GM12864 (cell line): ENCODE measurements around the gene SERPINA12.

Experiments used
- DNase-seq: peaks from one replicate; pipeline ENCODE4 v3.0.0-alpha.2; 2011; ENCODE audit warnings: low read depth
- H3K4me3 ChIP-seq: 2 replicates; pipeline ENCODE4 v1.5.1; 2011; ENCODE audit warnings: mild to moderate bottlenecking, low read depth, low read length, control low read depth
- TF ChIP-seq, protein P1 (sequence below): IDR thresholded peaks from 2 replicates; pipeline ENCODE4 v1.5.1; 2011; ENCODE audit warnings: low read depth, mild to moderate bottlenecking, moderate library complexity, low read length, control low read depth, inconsistent platforms; ENCODE audit errors: missing control alignments

SERPINA12 gene

DNA sequence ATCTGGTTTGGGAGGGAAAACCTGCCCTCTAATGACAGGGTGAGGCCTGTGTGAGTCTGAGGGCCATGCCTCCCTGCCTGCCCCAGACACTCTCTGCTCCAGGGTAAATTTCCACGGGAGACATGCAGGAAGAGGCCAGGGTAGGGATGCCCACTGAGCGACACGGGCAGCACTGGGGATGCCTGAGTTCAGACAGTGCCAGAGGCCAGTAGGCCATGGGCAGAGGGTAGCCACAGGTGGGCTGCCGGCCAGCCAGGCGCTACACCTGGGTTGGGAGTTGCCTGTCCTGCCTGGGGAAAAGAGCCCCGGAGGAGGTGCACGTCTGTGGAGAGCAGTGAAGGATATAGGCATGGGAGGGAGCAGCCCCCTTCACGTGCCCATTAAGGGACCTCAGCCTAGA, 3.6 kb downstream of the SERPINA12 start:
- TF ChIP-seq, protein P1, sequence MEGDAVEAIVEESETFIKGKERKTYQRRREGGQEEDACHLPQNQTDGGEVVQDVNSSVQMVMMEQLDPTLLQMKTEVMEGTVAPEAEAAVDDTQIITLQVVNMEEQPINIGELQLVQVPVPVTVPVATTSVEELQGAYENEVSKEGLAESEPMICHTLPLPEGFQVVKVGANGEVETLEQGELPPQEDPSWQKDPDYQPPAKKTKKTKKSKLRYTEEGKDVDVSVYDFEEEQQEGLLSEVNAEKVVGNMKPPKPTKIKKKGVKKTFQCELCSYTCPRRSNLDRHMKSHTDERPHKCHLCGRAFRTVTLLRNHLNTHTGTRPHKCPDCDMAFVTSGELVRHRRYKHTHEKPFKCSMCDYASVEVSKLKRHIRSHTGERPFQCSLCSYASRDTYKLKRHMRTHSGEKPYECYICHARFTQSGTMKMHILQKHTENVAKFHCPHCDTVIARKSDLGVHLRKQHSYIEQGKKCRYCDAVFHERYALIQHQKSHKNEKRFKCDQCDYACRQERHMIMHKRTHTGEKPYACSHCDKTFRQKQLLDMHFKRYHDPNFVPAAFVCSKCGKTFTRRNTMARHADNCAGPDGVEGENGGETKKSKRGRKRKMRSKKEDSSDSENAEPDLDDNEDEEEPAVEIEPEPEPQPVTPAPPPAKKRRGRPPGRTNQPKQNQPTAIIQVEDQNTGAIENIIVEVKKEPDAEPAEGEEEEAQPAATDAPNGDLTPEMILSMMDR = no peak
- no peak overlapping the region for H3K4me3 ChIP-seq
- DNase-seq = no peak

DNA sequence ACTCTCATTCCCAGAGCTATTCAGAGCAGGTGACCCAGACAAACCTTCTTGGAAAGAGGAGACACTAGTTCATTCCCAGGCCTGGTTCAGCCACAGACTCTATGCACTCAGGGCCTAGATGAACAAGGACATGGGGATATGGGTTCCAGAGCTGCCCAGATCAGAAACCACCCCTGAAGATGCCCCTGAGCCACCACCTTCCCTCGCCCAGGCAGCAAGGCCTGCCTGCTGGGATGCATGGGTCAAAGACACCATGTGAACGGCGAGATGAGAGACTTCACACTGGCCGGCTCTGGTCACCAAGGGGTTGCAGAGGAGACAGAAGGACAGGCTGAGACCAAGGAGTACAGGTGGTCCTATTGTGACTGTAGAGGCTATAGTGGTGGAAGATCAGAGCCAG, 4.1 kb downstream of the SERPINA12 start:
- TF ChIP-seq, protein P1 = no peak
- no peak overlapping the region for H3K4me3 ChIP-seq
- DNase-seq = no peak

DNA sequence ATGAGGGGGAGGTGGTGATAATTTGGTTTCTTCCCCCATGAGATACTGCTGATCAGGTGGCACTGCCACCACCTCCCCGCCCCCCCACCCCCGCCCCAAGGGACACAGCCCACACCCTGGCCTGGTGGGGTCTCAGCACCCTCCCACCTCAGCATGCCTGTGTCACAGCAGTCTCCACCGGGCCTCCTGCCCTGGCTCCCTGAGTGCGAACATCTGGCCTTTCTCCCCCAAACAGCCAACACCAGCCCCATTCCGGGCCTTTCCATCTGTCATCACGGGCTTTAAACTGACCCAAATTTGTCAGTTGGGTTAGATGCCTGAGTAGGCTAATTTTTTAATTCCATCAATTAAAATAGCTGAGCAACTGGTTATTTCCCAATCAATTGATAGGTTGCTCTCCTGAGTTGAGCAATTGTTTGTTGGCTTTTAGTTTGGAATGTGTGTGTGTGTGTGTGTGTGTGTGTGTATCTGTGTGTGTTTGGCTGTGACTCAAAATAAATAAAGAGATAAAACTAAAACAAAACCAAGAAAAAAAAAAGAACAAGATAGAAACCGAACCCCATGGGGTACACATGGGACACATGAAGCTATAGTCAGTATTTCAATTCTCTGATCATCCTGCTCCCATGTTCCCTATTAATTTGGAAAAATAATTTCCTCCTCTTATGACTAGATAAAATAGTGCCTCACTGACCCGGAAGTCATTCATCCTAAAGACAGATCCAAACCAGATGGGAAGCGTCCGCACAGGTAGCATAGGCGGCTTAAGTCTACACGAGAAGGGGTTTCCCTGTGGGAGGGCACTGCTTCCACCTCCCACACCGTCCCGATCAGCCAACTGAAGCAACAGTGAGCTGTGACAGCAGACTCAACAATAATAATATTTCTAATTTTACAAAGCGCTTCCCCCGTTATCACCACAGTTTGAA, 7.4 kb downstream of the SERPINA12 start:
- TF ChIP-seq, protein P1 = no peak
- H3K4me3 ChIP-seq = no peak overlapping the region
- DNase-seq = no peak

DNA sequence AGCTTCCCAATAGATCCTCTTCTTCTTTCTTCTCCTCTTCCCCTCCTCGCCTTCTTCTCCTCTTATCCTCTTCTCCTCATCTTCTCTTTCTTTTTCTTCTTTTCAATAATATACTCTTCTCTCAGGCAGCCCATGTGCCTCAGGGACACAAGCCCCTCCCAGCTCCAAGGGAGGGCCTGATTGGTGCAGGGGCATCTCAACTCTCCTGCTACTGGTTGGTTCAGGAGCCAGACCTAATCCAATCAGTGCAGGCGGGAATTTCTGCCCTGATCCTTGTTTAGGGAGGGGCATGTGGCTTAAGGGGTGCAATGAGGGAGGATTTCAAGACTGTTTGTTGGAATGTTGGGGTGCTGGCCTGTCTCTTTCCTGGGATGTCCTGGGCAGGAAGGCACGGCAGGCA, 9.0 kb downstream of the SERPINA12 start:
- H3K4me3 ChIP-seq = no peak overlapping the region
- TF ChIP-seq, protein P1 = no peak

DNA sequence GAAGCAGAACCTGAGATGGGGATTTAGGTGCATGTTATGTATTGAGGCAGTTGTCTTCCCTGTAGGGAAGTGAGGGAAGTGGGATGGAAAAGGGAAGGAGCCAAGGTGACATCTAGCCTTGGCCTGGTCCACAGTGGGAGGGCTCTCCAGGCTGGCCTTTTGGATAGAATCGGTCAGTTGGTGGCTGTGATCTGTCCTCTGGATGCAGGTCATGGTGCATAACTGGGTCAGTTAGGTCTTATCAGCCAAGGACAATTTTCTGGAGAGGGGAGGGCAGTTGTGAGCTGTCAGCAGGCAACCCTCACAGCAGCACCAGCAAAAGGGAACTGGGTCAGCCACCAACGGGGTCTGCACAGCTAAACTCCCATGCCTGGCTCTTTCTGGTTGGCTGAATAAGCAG, 9.6 kb downstream of the SERPINA12 start:
- no peak for DNase-seq

More for the DNA sequence above, 9.0 kb downstream of the SERPINA12 start:
- no peak for DNase-seq

DNA sequence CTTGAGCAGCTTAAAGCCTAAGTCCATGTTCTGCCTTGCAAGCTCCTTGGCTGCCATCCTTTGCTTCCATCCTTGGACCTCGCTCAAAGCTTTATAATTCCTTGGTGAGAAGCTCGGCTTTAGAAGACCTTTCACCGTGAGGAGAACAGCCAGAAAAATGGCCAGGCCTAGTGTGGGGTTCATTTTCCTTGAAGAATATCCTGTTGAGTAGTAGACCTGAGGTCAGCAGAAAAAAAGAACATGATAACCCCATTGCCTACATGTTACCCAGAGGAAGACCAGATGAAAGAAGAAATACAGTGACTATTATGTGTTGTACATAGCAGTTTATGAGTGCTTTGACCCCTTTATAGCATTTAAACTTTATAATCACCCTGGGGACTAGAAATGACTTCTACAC, 11.1 kb downstream of the SERPINA12 start:
- DNase-seq = no peak
- no peak overlapping the region for H3K4me3 ChIP-seq
- TF ChIP-seq, protein P1 = no peak

More for the DNA sequence above, 9.6 kb downstream of the SERPINA12 start:
- TF ChIP-seq, protein P1 = no peak
- H3K4me3 ChIP-seq = no peak overlapping the region

DNA sequence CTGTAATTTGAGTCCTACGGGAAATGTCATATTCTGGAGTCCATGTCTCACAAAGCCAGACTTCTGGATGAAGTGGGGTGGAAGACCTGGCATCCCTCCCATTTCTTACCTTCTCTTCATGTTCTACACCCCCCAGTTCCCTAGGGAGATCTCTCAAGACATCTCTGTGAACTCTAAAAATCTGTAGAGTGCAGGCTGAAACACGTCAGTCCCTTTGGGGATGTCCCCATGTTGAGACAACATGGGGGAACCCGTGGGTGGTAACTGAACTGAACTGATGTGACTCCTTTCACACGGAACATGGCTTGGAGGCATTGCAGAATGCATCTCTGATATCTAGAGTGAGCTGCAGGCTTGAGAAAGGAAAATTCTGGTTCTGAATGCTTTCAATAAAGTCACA, 15.2 kb downstream of the SERPINA12 start:
- DNase-seq = no peak
- H3K4me3 ChIP-seq = no peak overlapping the region
- TF ChIP-seq, protein P1 = no peak
